Ishikawa (cell line): Measurements from ENCODE around the gene APOH.

Source experiments
- CEBPB ChIP-seq: IDR thresholded peaks from 2 replicates; pipeline ENCODE4 v1.6.1; 2012
- CREB1 ChIP-seq: IDR thresholded peaks from 2 replicates; pipeline ENCODE4 v1.6.1; 2012; ENCODE audit warnings: low read depth
- EP300 ChIP-seq: IDR thresholded peaks from 2 replicates; pipeline ENCODE4 v1.6.1; 2012; ENCODE audit warnings: borderline replicate concordance
- FOXM1 ChIP-seq: IDR thresholded peaks from 2 replicates; pipeline ENCODE4 v1.6.1; 2012; ENCODE audit warnings: low read depth, borderline replicate concordance
- MAX ChIP-seq: IDR thresholded peaks from 2 replicates; pipeline ENCODE4 v1.6.1; 2012
- NFIC ChIP-seq: IDR thresholded peaks from 2 replicates; pipeline ENCODE4 v1.6.1; 2012
- REST ChIP-seq: IDR thresholded peaks from 2 replicates; pipeline ENCODE4 v1.6.1; 2012; ENCODE audit warnings: low read depth, mild to moderate bottlenecking
- TAF1 ChIP-seq: IDR thresholded peaks from 2 replicates; pipeline ENCODE4 v1.6.1; 2012; ENCODE audit warnings: low read depth, mild to moderate bottlenecking
- TCF12 ChIP-seq: IDR thresholded peaks from 2 replicates; pipeline ENCODE4 v1.6.1; 2012; ENCODE audit warnings: low read depth
- TEAD4 ChIP-seq: IDR thresholded peaks from 2 replicates; pipeline ENCODE4 v1.6.1; 2012
- USF1 ChIP-seq: IDR thresholded peaks from 2 replicates; pipeline ENCODE4 v1.6.1; 2012
- YY1 ChIP-seq: IDR thresholded peaks from 2 replicates; pipeline ENCODE4 v1.6.1; 2012; ENCODE audit warnings: low read depth

GRCh38 chr17:66191593-66192377, 37.4 kb downstream of the APOH start, which contains the start of gene CEP112:
- TF ChIP-seq CEBPB, result no peak
- TF ChIP-seq CREB1, result no peak
- no peak for TF ChIP-seq TEAD4
- no peak for TF ChIP-seq YY1
- no peak for TF ChIP-seq USF1
- peak; percentile 7; the same call in 1 of the 2 replicates for TF ChIP-seq TCF12
- no peak for TF ChIP-seq EP300
- no peak for TF ChIP-seq NFIC
- TF ChIP-seq REST, result no peak
- peak; percentile 42; the same call in 1 of the 2 replicates for TF ChIP-seq MAX
- TF ChIP-seq TAF1, result no peak
- no peak for TF ChIP-seq FOXM1
